ENCODE data around the gene FANCB.

FANCB gene

GRCh38 chrX:14872851-14873675, at the start of gene FANCB, which contains the start of gene MOSPD2:
TSS of gene FANCB (minus strand) at chrX:14873069. CDS start at chrX:14865510, 7,559 bp downstream.
TSS of gene MOSPD2 (plus strand) at chrX:14873421. CDS start at chrX:14873529, 108 bp downstream.
- peak; percentile 98 for DNase-seq
- in situ Hi-C loops (cut with MboI; ENCODE audit: low pct_unique_long_range_greater_than_20kb, low sequenced_read_pairs) = no loop called here

GRCh38 chrX:14922437-14922836, 49.6 kb upstream of the FANCB start:
- DNase-seq = no peak
- in situ Hi-C loops (cut with MboI; ENCODE audit: low pct_unique_long_range_greater_than_20kb, low sequenced_read_pairs) = no loop called here

- in situ Hi-C loops (cut with MboI; ENCODE audit: low pct_unique_long_range_greater_than_20kb, low sequenced_read_pairs) = no loop called here
- DNase-seq = no peak
These were observed 47.3 kb upstream of the FANCB start for GRCh38 chrX:14920196-14920595.

GRCh38 chrX:14919407-14919806, 46.5 kb upstream of the FANCB start:
- in situ Hi-C loops (cut with MboI; ENCODE audit: low pct_unique_long_range_greater_than_20kb, low sequenced_read_pairs) = no loop called here
- DNase-seq = no peak

GRCh38 chrX:14916017-14916674, 43.3 kb upstream of the FANCB start:
- DNase-seq = no peak
- in situ Hi-C loops (cut with MboI; ENCODE audit: low pct_unique_long_range_greater_than_20kb, low sequenced_read_pairs) = no loop called here

- no peak for DNase-seq
- in situ Hi-C loops (cut with MboI; ENCODE audit: low pct_unique_long_range_greater_than_20kb, low sequenced_read_pairs) = no loop called here
These were observed 42.7 kb upstream of the FANCB start for GRCh38 chrX:14915596-14915995.

GRCh38 chrX:14913241-14913640, 40.4 kb upstream of the FANCB start:
- in situ Hi-C loops (cut with MboI; ENCODE audit: low pct_unique_long_range_greater_than_20kb, low sequenced_read_pairs) = no loop called here
- no peak for DNase-seq

- in situ Hi-C loops (cut with MboI; ENCODE audit: low pct_unique_long_range_greater_than_20kb, low sequenced_read_pairs) = no loop called here
- DNase-seq = no peak
These were observed 31.0 kb upstream of the FANCB start for GRCh38 chrX:14903891-14904290.

GRCh38 chrX:14902537-14902936, 29.7 kb upstream of the FANCB start:
- in situ Hi-C loops (cut with MboI; ENCODE audit: low pct_unique_long_range_greater_than_20kb, low sequenced_read_pairs) = no loop called here
- no peak for DNase-seq

- in situ Hi-C loops (cut with MboI; ENCODE audit: low pct_unique_long_range_greater_than_20kb, low sequenced_read_pairs) = no loop called here
- no peak for DNase-seq
These were observed 26.7 kb upstream of the FANCB start for GRCh38 chrX:14899607-14900006.

- in situ Hi-C loops (cut with MboI; ENCODE audit: low pct_unique_long_range_greater_than_20kb, low sequenced_read_pairs) = no loop called here
- no peak for DNase-seq
These were observed 24.2 kb upstream of the FANCB start for GRCh38 chrX:14897042-14897441.

GRCh38 chrX:14896273-14896672, 23.4 kb upstream of the FANCB start:
- no peak for DNase-seq
- in situ Hi-C loops (cut with MboI; ENCODE audit: low pct_unique_long_range_greater_than_20kb, low sequenced_read_pairs) = no loop called here

GRCh38 chrX:14886252-14886651, 13.4 kb upstream of the FANCB start:
- in situ Hi-C loops (cut with MboI; ENCODE audit: low pct_unique_long_range_greater_than_20kb, low sequenced_read_pairs) = no loop called here
- DNase-seq = no peak

- DNase-seq = no peak
- in situ Hi-C loops (cut with MboI; ENCODE audit: low pct_unique_long_range_greater_than_20kb, low sequenced_read_pairs) = no loop called here
These were observed 11.8 kb upstream of the FANCB start for GRCh38 chrX:14884714-14885113.

GRCh38 chrX:14883826-14884225, 11.0 kb upstream of the FANCB start:
- DNase-seq = no peak
- in situ Hi-C loops (cut with MboI; ENCODE audit: low pct_unique_long_range_greater_than_20kb, low sequenced_read_pairs) = no loop called here

GRCh38 chrX:14875624-14876023, 2.8 kb upstream of the FANCB start:
- in situ Hi-C loops (cut with MboI; ENCODE audit: low pct_unique_long_range_greater_than_20kb, low sequenced_read_pairs) = no loop called here

GRCh38 chrX:14873676-14874049, 794 bp upstream of the FANCB start:
- no peak for DNase-seq
- in situ Hi-C loops (cut with MboI; ENCODE audit: low pct_unique_long_range_greater_than_20kb, low sequenced_read_pairs) = no loop called here

More at GRCh38 chrX:14875624-14876023, 2.8 kb upstream of the FANCB start:
- DNase-seq = no peak

- in situ Hi-C loops (cut with MboI; ENCODE audit: low pct_unique_long_range_greater_than_20kb, low sequenced_read_pairs) = no loop called here
- peak; percentile 16 for DNase-seq
These were observed 514 bp downstream of the FANCB start for GRCh38 chrX:14872355-14872754.

GRCh38 chrX:14871767-14872166, 1.1 kb downstream of the FANCB start:
- no peak for DNase-seq
- in situ Hi-C loops (cut with MboI; ENCODE audit: low pct_unique_long_range_greater_than_20kb, low sequenced_read_pairs) = no loop called here

- DNase-seq = no peak
- in situ Hi-C loops (cut with MboI; ENCODE audit: low pct_unique_long_range_greater_than_20kb, low sequenced_read_pairs) = no loop called here
These were observed 7.7 kb downstream of the FANCB start for GRCh38 chrX:14865201-14865600.

GRCh38 chrX:14864631-14865030, 8.2 kb downstream of the FANCB start:
- DNase-seq = no peak
- in situ Hi-C loops (cut with MboI; ENCODE audit: low pct_unique_long_range_greater_than_20kb, low sequenced_read_pairs) = no loop called here

Data from KBM-7 (cell line).